Amniotic stem cell (primary cell): Measurements from ENCODE around the gene MYO10.

Source experiments
- DNase-seq: peaks from one replicate; lab custom pipeline; 2025; lab: John Stamatoyannopoulos, UW

Gene MYO10

GRCh38 chr5:16943846-16944678 is 8.0 kb upstream of the MYO10 start:
- DNase-seq, result no peak

- DNase-seq, result no peak
Measured at GRCh38 chr5:16937503-16938161, 1.5 kb upstream of the MYO10 start.

- DNase-seq, result no peak
Measured at GRCh38 chr5:16936989-16937438, 926 bp upstream of the MYO10 start.

GRCh38 chr5:16935231-16936149 is 598 bp downstream of the MYO10 start:
- DNase-seq, result no peak

GRCh38 chr5:16934677-16935153 is 1.4 kb downstream of the MYO10 start:
- DNase-seq, result peak; percentile 21

GRCh38 chr5:16934123-16934522 is 2.0 kb downstream of the MYO10 start:
- peak; percentile 43 for DNase-seq

- DNase-seq, result no peak
Measured at GRCh38 chr5:16933337-16933736, 2.8 kb downstream of the MYO10 start.

GRCh38 chr5:16932401-16932800 is 3.7 kb downstream of the MYO10 start:
- DNase-seq, result no peak

GRCh38 chr5:16931334-16932110 is 4.6 kb downstream of the MYO10 start:
- no peak for DNase-seq

GRCh38 chr5:16930496-16930895 is 5.6 kb downstream of the MYO10 start:
- no peak for DNase-seq

GRCh38 chr5:16929831-16930230 is 6.3 kb downstream of the MYO10 start:
- no peak for DNase-seq

- DNase-seq, result no peak
Measured at GRCh38 chr5:16929347-16929746, 6.7 kb downstream of the MYO10 start.

- DNase-seq, result no peak
Measured at GRCh38 chr5:16927613-16928012, 8.5 kb downstream of the MYO10 start.

GRCh38 chr5:16926417-16926816 is 9.7 kb downstream of the MYO10 start:
- no peak for DNase-seq

GRCh38 chr5:16924206-16924605 is 11.9 kb downstream of the MYO10 start:
- no peak for DNase-seq

GRCh38 chr5:16922430-16922829 is 13.7 kb downstream of the MYO10 start:
- no peak for DNase-seq

GRCh38 chr5:16921211-16921610 is 14.9 kb downstream of the MYO10 start:
- no peak for DNase-seq

GRCh38 chr5:16920109-16920816 is 15.8 kb downstream of the MYO10 start:
- no peak for DNase-seq

- no peak for DNase-seq
Measured at GRCh38 chr5:16918891-16919671, 17.0 kb downstream of the MYO10 start.

GRCh38 chr5:16918156-16918555 is 17.9 kb downstream of the MYO10 start:
- DNase-seq, result no peak
